H1 (cell line): ENCODE measurements around the gene RAB11A. TPM values are rescaled to one million over a fixed set of nuclear protein-coding genes. Genes with fewer than 3 reads are reported as not detected.
A peak's percentile ranks its signal among the peaks of the same experiment; 100 is the strongest.

Source experiments
- CTBP2 ChIP-seq: IDR thresholded peaks from 2 replicates; pipeline ENCODE4 v1.7.0; 2011; ENCODE audit warnings: borderline replicate concordance, mild to moderate bottlenecking, moderate library complexity, mixed read lengths, low read length; ENCODE audit not compliant: insufficient read depth, insufficient read length
- KDM4A ChIP-seq: IDR thresholded peaks from one replicate; pipeline ENCODE4 v1.7.1; 2012; ENCODE audit warnings: low read depth, mild to moderate bottlenecking, moderate library complexity, low read length, inconsistent platforms; ENCODE audit not compliant: severe bottlenecking
- POU5F1 ChIP-seq: IDR thresholded peaks from 2 replicates; pipeline ENCODE4 v1.6.1; 2011; ENCODE audit warnings: low read depth, mild to moderate bottlenecking, low read length, moderate library complexity
- SIX5 ChIP-seq: IDR thresholded peaks from 2 replicates; pipeline ENCODE4 v1.6.1; 2011; ENCODE audit warnings: mild to moderate bottlenecking, low read depth, low read length
- TAF1 ChIP-seq: IDR thresholded peaks from 2 replicates; pipeline ENCODE4 v1.6.1; 2011; ENCODE audit warnings: mild to moderate bottlenecking, low read depth, low read length
- TBP ChIP-seq: IDR thresholded peaks from 2 replicates; pipeline ENCODE4 v1.6.1; 2011; ENCODE audit warnings: low read depth, low read length, improper control_type of control experiment
- YY1 ChIP-seq: IDR thresholded peaks from 2 replicates; pipeline ENCODE4 v1.6.1; 2011; ENCODE audit warnings: low read depth, mild to moderate bottlenecking, low read length
- polyA plus RNA-seq, 7 experiments: library from polyadenylated mRNA; depleted of rRNA in 3 of 7; stranded (reverse) in 5 of 7; unstranded in 2 of 7; fragments of >200 nt in 5 of 7; fragments of 200-250 nt in 2 of 7; gene quantifications; 1 replicate in 5 of 7; 2 replicates in 1 of 7; 4 replicates in 1 of 7; pipeline versions ENCODE4 v1.2.1 to v1.2.3, GENCODE V29; 2011 to 2013; ENCODE audit warnings: missing spikeins in 2 of 7, mixed read lengths in 2 of 7
- total RNA-seq: library from RNA; stranded (reverse); fragmentation: NEBNext Ultra II Directional; extraction: Animal tissue kit (Norgen Biotek cat#: 25700); gene quantifications from 2 replicates; pipeline ENCODE4 v1.2.1, GENCODE V29; 2021
- TF ChIP-seq, protein P1 (sequence below), 3 experiments: IDR thresholded peaks; 1 replicate in 2 of 3; 2 replicates in 1 of 3; pipeline versions ENCODE4 v1.5.1 to v1.6.1; 2011; ENCODE audit warnings: low read length in 3 of 3, mild to moderate bottlenecking in 3 of 3, inconsistent platforms in 2 of 3, low read depth in 1 of 3, moderate library complexity in 1 of 3; ENCODE audit not compliant: insufficient read depth in 1 of 3; ENCODE audit errors: control extremely low read depth in 1 of 3

Gene RAB11A
- total and polyA plus RNA-seq, 2 of the 8 experiments (the other 6 are each of a cell fraction or from before 2014, with no cell fraction given): 211 to 254 TPM

DNA sequence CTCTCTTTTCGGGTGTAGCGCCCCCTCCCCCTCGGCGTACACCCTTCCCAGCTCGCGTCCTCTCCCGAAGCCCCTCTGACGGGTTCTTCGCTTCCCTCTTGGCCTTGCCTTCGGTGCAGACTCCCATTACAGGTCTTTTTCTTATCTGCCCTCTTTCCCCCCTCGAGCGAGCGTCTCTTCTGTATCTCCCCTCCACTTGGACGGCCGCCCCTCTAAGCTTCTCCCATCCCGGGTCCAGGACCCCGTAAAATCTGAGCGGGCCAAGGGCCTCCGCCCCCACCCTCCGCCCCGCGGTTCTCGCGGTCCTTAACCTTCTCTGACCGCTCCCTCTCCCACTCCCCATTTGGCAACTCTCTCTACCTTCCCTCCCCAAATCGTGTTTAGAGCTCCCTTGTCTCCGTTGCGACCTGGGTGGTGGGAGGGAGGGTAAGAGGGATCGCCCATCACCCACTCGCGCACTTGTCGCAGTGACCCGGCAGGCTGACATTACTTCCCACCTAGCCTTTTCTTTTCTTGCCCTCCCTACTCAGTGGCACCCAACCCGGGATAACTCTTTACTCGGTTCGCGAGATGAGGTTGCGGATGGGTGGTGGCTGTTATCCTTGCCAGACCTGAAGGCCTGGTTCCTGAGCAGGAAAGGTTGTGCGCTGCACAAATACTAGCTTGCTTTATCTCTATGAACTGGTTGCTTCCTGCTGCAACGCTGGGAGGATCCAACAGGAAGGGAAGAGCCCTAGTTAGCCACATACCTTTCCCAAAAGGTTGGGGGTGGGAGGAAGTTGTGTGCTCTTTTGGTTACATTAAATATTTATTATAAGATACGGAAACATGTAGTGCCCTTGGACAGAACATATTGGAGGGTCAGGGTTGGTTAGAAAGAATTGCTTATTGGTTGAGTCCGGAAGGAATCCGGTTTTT lies 922 bp downstream of the RAB11A start (continued):
- TF ChIP-seq POU5F1 (no peak), TBP (no peak), KDM4A (peak; percentile 5), YY1 (no peak), CTBP2 (peak; percentile 77), TAF1 (peak; percentile 10; the same call in 1 of the 2 replicates), SIX5 (no peak)
- TF ChIP-seq, protein P1, sequence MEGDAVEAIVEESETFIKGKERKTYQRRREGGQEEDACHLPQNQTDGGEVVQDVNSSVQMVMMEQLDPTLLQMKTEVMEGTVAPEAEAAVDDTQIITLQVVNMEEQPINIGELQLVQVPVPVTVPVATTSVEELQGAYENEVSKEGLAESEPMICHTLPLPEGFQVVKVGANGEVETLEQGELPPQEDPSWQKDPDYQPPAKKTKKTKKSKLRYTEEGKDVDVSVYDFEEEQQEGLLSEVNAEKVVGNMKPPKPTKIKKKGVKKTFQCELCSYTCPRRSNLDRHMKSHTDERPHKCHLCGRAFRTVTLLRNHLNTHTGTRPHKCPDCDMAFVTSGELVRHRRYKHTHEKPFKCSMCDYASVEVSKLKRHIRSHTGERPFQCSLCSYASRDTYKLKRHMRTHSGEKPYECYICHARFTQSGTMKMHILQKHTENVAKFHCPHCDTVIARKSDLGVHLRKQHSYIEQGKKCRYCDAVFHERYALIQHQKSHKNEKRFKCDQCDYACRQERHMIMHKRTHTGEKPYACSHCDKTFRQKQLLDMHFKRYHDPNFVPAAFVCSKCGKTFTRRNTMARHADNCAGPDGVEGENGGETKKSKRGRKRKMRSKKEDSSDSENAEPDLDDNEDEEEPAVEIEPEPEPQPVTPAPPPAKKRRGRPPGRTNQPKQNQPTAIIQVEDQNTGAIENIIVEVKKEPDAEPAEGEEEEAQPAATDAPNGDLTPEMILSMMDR (IDR thresholded peaks at IDR 0.05; ENCODE audit: control extremely low read depth in 1 of 3, insufficient read depth in 1 of 3, low read depth in 1 of 3, low read length in 3 of 3): peak in 2 of 3 experiments; percentile 9 to 13; a peak in 1 of 4 replicates
